Measurements from ENCODE around the gene SIRT3.

DNA sequence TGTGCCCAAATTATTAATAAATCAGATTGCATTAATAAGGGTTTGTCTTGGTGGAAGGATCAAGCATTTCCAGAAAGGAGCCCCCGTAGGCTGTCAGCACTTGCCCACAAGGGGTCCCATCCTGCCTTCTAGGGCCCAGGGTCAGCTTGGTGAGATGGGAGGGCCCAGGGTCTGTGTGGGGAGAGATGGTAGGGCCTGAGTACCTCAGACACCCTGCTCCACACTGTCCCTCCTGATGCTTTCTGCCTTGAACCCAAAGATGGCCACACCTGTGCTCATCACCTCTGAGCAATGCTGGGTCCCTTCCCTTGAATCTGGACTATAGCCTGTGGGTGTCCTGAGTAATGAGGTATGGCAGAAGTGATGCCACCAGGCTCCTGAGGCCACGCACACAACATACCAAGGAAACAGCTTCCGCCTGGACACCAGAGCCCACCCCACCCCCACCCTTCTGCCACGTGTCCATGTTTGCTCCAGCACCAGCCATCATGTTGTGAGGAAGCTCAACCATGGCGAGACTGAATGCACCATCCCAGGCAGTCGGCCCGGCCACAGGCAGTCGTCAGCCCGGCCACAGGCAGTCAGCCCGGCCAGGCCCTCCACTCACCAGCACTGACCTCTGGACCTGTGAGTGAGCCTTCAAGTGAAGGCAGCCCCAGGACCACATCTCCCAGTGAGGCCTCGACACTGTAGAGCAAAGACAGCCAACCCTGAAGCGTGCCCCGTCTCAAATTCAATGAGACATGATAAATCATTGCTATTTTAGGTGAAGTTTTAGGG, 35.7 kb downstream of the SIRT3 start:
- TF ChIP-seq, protein P1, sequence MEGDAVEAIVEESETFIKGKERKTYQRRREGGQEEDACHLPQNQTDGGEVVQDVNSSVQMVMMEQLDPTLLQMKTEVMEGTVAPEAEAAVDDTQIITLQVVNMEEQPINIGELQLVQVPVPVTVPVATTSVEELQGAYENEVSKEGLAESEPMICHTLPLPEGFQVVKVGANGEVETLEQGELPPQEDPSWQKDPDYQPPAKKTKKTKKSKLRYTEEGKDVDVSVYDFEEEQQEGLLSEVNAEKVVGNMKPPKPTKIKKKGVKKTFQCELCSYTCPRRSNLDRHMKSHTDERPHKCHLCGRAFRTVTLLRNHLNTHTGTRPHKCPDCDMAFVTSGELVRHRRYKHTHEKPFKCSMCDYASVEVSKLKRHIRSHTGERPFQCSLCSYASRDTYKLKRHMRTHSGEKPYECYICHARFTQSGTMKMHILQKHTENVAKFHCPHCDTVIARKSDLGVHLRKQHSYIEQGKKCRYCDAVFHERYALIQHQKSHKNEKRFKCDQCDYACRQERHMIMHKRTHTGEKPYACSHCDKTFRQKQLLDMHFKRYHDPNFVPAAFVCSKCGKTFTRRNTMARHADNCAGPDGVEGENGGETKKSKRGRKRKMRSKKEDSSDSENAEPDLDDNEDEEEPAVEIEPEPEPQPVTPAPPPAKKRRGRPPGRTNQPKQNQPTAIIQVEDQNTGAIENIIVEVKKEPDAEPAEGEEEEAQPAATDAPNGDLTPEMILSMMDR (conservative IDR thresholded peaks at IDR 0.05 in 1 of 2, IDR thresholded peaks at IDR 0.05 in 1 of 2; ENCODE audit: low read depth in 1 of 2, low read length in 2 of 2): no peak
- no peak for TF ChIP-seq EZH2 (IDR thresholded peaks at IDR 0.05; ENCODE audit: low read length, missing control alignments)
